GM19452 (cell line): Measurements from ENCODE around the gene P4HA1.

Source experiments
- ATAC-seq: cut with Tn5 transposase; IDR thresholded peaks from one replicate; pipeline ENCODE4 v1.9.1; 2021; ENCODE audit not compliant: unreplicated experiment

Gene P4HA1

GRCh38 chr10:72981028-72981881 is 115.4 kb downstream of the P4HA1 start:
- ATAC-seq, result no peak

- no peak for ATAC-seq
Observed at GRCh38 chr10:72980348-72980747, 116.3 kb downstream of the P4HA1 start.

- ATAC-seq, result no peak
Observed at GRCh38 chr10:72979709-72980108, 117.0 kb downstream of the P4HA1 start.

GRCh38 chr10:72976886-72977285 is 119.8 kb downstream of the P4HA1 start:
- ATAC-seq, result no peak
